Lower leg skin (tissue), 3 donors: Measurements from ENCODE around the gene BBOX1.
"Not testable (repeated sequence)": the region's sequence is repeated elsewhere in the genome, so short reads cannot be mapped to it uniquely, and the experiment has no call there.

Experiments used
- POLR2A ChIP-seq, 2 donors: fragments of 450-650 bp; IDR thresholded peaks; one replicate each; pipeline ENCODE4 v1.6.1; 2016 to 2017; ENCODE audit warnings: antibody characterized with exemption in 2 of 2, mild to moderate bottlenecking in 1 of 2, moderate library complexity in 1 of 2
- TF ChIP-seq, protein P1 (sequence below), 3 donors: fragments of 450-650 bp; IDR thresholded peaks; one replicate each; pipeline ENCODE4 v1.5.1; 2016; ENCODE audit warnings: antibody characterized with exemption in 3 of 3, mild to moderate bottlenecking in 3 of 3, moderate library complexity in 2 of 3

DNA sequence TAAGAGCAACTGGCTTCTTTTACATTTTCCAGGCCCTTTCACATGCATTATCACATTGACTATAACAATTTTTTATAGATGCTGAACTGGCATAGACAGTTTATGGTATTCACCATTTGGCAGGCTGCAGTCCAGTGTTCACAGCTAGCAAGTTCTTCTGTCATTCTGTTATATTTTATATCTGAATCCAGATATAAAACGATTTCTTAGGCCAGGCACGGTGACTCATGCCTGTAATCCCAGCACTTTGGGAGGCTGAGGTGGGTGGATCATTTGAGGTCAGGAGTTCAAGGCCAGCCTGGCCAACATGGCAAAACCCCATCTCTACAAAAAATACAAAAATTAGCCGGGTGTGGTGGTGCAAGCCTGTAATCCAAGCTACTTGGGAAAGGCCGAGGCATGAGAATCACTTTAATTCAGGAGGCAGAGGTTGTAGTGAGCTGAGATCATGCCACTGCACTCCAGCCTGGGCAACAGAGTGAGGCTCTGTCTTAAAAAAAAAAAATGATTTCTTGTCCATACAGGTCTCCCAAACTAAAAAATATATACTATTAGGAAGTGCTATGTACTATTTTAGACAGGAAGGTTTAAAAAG is 39.4 kb upstream of the BBOX1 start:
- not testable (repeated sequence) for TF ChIP-seq POLR2A (IDR thresholded peaks at IDR 0.05)
- TF ChIP-seq, protein P1, sequence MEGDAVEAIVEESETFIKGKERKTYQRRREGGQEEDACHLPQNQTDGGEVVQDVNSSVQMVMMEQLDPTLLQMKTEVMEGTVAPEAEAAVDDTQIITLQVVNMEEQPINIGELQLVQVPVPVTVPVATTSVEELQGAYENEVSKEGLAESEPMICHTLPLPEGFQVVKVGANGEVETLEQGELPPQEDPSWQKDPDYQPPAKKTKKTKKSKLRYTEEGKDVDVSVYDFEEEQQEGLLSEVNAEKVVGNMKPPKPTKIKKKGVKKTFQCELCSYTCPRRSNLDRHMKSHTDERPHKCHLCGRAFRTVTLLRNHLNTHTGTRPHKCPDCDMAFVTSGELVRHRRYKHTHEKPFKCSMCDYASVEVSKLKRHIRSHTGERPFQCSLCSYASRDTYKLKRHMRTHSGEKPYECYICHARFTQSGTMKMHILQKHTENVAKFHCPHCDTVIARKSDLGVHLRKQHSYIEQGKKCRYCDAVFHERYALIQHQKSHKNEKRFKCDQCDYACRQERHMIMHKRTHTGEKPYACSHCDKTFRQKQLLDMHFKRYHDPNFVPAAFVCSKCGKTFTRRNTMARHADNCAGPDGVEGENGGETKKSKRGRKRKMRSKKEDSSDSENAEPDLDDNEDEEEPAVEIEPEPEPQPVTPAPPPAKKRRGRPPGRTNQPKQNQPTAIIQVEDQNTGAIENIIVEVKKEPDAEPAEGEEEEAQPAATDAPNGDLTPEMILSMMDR (IDR thresholded peaks at IDR 0.05) = not testable (repeated sequence)
